GM19239 (cell line): Measurements from ENCODE around the gene SPSB3.

ENCODE experiments used
- DNase-seq: peaks from one replicate; pipeline ENCODE4 v3.0.0; 2011; ENCODE audit warnings: low spot score; ENCODE audit not compliant: insufficient read length
- FAIRE-seq: peaks from 2 replicates; lab custom pipeline; 2011; peaks lifted over from hg19 to GRCh38; lab: Jason Lieb, UNC

Gene SPSB3

GRCh38 chr16:1777375-1778199, 4.8 kb downstream of the SPSB3 start:
- DNase-seq (no peak), FAIRE-seq (no peak)

- FAIRE-seq (no peak), DNase-seq (no peak)
Measured at GRCh38 chr16:1776991-1777374, 5.4 kb downstream of the SPSB3 start.

DNA sequence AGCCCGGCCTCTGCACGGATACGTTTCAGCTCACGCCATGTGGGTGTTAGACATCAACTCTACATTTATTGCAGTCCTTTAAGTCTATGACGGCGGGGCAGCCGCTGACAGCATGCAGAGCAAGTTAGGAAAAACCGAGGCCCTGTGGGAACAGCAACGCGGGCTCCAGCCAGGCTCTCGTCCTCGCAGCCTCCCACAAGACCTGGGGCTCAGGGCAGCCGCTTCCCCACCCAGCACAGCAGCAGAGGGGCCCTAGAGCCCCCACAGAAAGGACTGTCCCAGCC, 5.8 kb downstream of the SPSB3 start:
- FAIRE-seq, result no peak
- DNase-seq, result no peak

DNA sequence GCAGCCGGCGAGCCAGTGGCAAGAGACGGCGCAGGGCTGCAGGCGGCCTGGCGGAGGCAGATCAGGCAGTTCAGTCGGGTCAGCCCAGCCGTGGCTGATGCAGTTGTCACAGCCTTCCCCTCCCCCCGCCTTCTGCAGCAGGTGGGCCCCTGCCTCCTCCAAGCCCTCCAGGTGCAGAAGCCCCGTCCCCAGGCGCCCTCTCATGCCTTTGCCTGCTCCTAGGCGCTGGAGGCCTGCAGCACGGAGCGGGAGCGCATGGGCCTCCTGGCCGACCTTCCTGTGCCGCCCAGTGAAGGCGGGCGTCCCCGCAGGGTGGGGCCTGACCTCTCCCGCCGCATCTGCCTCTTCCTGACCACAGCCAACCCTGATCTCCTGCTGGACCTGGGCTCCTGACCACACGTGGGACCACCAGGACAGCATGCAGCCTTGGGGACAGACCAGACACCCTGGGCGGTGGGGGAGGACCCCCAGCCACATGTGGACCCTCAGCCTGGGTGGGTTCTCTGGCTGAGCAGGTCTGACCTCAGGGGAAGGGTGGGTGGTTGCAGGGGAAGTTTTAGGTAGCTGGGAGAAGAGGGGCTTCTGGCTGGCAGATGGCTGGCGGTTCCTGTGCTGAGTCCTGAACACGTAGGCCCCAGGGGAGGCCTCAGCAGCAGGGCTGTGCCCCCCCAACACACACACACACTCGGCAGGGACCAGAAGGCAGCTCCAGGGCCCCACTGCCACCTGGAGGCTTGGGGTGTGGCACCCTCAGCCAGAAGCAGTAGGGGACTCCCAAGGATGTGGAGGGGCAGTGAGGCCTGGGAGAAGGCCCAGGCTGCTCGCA, 6.3 kb downstream of the SPSB3 start:
- FAIRE-seq, result no peak
- no peak for DNase-seq

DNA sequence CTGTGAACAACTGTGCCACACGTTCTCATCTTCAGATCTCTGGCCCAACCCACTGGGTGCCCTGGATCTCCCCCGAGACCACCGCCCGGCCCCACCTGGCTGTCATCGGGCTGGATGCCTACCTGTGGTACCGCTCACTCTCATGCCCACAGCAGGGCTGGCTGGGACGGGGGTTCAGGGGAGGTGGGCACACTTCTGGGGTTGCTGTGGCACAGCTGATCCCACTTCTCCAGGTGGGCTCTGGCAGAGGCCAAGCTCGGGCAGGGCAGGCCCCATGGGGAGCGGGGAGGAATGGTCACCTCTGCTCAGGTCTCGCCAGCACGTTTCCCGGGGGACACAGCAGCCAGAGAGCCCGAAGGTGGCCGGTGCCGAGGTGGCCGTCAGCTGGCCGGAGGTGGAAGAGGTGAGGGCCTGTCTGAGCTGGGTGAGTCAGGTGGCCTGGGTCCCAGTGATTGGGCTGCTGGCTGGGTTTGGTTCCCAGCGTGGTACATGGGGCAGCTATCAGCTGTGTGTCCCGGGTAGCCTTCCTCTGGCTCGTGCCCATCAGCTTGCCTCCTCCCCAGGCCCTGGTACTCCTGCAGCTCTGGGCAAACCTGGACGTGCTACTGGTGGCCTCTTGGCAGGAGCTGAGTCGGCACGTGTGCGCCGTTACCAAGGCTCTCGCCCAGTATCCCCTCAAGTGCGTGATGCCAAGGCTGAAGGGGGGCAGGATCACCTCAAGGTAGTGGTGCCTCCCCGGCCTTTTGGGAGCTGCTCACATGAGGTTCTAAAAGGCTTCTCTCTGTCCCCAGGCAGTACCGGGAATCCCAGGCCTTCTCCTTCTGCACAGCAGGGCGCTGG, 7.1 kb downstream of the SPSB3 start:
- FAIRE-seq (no peak), DNase-seq (no peak)

DNA sequence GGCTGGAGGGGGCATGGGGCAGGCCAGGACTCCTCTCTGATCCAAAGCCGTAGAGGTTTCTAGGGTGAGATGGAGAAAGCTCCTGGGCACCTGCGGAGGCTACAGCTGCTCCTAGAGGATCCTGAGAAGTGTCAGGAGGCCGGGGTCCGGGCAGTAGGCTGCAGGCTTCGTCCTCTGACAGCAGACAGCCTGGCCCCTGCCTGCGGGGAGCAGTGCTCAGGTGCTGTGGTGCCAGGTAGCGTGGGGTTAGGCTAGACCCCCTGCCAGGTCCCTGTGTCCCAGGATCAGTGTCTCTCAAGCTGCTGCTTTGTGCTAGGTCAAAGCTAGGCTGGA, 8.0 kb downstream of the SPSB3 start:
- DNase-seq (no peak), FAIRE-seq (no peak)

DNA sequence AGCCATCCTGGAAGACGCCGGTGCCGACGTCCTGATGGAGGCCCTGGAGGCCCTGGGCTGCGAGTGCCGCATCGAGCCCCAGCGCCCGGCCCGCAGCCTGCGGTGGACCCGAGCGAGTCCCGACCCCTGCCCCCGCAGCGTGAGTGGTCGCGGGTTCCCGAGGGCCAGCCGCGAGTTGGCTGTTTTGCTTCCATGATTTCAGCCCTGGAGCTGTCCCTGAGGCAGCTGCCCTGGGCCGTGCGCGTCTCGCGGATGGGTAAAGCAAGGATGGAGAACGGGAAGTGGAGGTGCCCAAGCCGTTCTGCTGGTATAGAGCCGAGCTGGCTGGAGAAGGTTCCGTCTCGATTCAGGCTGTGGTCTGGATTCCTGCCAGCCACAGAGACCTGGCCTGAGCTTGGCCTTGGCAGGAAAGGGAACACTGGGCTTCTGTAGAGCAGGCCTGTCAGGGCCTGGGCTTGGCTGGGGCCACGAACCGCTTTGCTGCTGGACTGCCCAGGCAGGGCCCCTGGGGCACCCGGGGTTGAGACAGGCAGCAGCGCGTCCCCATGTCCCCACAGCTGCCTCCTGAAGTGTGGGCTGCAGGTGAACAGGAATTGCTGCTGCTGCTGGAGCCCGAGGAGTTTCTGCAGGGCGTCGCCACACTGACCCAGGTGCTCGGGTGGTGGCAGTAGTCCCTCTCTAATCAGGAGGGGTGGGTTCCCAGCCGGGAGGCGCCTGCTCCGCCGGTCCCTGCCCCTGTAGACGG, 8.5 kb downstream of the SPSB3 start:
- no peak for DNase-seq

GRCh38 chr16:1772908-1773702, 9.3 kb downstream of the SPSB3 start, which contains the start of gene MRPS34:
Gene MRPS34, minus strand, starts transcription at chr16:1773134. Its CDS starts 15 bp downstream, at chr16:1773119.
- FAIRE-seq (peak; percentile 92), DNase-seq (peak; percentile 88)

More for the DNA sequence above, 8.5 kb downstream of the SPSB3 start:
- FAIRE-seq, result no peak

- DNase-seq (no peak), FAIRE-seq (no peak)
Measured at GRCh38 chr16:1772362-1772907, 9.9 kb downstream of the SPSB3 start, which contains the start of gene EME2. Gene EME2, plus strand, starts transcription at chr16:1772810. Its CDS starts 418 bp downstream, at chr16:1773228.

GRCh38 chr16:1771864-1772361, 10.5 kb downstream of the SPSB3 start:
- FAIRE-seq (peak; percentile 57), DNase-seq (no peak)

DNA sequence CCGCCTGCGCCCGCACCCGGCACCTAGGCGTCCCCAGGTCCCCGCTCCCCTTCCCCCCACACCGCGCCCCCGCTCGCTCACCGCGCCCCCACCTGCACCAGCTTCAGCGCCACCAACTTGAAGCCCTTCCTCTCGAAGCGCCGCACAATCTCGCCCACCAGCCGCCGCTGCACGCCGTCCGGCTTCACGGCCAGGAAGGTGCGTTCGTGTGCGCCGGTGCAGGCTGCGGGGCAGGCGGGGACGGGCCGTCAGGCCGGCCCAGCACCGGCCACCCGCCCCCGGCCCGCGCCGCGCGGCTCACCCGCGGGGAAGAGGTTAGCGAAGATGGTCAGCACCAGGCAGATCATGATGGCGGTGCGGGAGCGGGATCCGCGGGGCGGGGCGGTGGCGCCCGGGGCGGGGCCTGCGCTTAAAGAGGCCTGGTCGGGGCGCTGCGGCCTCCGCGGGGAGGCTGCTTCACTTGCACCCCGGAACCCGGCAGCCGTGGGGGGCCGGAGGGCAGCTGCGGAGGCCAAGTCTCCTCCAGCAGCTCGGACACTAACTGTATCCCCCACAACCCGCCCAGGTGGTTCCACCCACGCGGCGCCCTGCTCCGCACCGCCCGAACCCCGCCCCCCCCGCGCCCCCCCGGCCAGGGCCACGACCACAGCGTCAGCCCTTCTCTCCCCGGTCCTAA, 11.0 kb downstream of the SPSB3 start, which contains the start of gene NME3:
Gene NME3 (minus strand): TSS at position 356 of the 676 bp plus-strand sequence. CDS start 9 bp downstream, at position 347.
- FAIRE-seq (peak; percentile 66), DNase-seq (peak; percentile 95)

DNA sequence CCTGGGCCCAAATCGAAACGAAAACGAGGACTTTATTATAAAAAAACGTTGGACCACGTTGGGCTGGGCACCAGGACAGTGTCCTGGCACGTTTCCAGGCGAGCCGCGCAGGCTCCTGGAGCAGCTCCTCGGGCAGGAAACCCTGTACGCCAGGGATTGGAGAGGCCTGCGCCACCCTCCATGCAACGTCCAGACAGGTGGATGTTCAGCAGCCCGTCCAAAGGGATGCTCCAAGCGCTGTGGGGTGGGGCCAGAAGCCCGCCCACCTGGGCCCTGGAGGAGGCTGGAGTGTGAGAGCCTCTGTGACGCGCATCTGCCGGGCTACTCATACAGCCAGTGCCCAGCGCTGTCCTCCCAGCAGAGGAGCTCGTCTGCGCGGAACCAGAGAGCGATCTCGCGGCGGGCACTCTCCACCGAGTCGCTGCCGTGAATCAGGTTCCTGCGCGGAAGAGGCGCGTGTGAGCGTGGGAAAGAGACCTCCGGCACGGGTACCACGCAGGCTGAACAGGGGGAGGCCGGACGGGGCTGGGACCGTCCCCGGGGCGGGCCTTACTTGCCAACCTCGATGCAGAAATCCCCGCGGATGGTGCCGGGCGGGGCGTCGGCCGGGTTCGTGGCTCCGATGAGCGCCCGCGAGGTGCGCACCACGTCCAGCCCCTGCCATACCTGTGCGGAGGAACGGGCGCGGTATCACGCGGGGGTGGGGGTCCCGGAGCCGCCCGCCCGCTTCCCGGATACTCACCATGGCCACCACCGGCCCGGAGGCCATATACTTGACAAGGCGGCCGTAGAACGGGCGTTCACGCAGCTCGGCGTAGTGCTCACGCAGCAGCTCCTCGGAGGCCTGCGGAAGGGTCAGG, 11.8 kb downstream of the SPSB3 start:
- DNase-seq, result peak; percentile 66
- no peak for FAIRE-seq

DNA sequence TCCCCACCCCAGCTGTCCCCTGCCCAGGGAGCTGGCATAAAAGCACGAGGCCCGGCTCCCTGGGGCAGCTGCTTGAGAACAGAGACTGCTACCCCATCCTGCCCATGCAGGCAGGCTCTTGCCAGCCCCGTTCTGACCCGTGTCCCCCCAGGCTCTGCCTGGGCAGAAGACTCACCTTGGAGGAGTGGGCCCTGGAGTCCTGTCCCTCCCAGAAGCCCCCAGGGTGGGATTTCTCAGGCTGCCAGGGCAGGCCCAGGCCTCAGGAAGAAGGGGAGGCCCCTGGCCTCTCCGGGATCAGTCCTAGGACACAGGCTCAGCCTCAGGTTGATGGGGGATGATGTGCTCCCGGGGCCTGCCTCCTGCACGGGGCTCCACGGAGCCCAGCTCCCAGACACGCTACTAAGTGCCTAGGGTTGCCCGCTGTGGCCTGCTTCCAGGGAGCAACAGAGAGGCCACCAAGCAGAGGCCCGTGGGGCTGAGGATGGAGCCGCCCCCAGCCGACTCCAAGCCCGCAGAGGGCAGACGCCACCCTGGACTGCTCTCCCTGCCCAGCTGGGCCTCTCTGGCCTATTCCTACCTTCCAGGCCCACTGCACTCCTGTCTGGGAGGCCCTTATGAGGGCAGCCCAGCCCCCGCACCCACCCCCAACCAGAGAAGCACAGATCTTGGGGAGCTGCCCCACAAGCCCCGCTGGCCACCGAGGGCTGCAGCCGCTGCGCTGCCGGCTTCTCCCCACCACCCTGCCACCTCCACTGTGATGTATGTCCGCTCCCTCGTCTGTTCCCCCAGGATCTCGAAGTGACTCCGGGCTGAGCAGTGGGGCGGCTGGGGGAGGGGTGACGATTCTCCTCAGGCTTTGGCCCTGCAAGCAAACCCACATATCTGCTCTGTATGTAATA, 12.7 kb downstream of the SPSB3 start:
- DNase-seq (no peak), FAIRE-seq (no peak)

DNA sequence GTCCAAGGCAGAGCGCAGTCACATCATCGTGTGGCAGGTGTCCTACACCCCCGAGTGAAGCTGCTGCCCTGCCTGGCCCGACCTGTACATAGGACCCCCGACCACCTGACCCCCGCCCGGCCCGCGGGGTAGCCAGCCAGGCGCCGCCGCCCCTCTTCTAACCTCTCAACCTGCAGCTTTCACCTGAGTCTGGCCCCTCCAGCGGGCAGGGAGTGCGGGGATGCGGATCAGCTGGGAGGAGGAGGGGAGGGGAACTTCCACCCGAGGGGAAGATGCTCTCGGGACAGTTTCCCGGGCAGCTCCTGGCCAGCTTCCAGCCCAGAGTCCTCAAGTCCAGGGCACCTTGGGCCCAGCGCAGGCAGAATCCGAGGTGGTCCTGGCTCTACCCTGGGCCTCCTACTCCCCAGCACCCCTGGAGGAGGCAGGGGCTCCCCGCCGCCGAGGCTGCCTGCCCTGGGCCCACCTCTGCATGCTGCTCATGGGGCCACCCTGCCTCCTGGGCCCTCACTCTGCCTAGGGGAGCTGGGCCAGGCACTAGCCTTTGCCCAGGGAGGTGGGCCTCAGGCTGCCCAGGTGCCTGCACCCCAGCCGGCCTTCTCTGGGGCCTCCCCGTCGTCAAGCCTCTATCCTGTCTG, 13.5 kb downstream of the SPSB3 start:
- DNase-seq (no peak), FAIRE-seq (no peak)

DNA sequence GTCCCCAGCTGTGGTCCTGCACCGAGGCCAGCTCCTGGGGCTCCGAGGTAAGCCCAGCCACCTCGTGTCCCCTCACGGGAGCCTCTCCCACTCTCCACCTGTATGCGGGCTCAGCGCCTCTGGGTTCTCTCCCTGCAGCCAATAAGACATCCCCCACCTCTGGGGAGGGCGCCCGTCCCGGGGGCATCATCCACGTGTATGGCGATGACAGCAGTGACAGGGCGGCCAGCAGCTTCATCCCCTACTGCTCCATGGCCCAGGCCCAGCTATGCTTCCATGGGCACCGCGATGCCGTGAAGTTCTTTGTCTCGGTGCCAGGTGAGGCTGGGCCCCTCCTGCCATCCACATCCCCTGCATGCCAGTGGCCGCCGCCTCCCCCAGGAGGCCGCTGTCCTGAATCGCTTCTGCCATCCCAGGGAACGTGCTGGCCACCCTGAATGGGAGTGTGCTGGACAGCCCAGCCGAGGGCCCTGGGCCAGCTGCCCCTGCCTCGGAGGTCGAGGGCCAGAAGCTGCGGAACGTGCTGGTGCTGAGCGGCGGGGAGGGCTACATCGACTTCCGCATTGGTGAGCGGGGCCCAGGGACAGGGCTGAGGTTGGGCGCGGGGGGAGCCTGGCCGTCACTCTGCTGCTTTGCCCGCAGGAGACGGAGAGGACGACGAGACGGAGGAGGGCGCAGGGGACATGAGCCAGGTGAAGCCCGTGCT, 14.2 kb downstream of the SPSB3 start:
- DNase-seq (no peak), FAIRE-seq (no peak)
